Measurements from ENCODE around the gene ANKRD33.

- TF ChIP-seq POLR2A (IDR thresholded peaks at IDR 0.05), result no peak
- no peak for TF ChIP-seq CTCF (IDR thresholded peaks at IDR 0.05)
Measured at GRCh38 chr12:51851413-51852124, 36.3 kb upstream of the ANKRD33 start.

All from thyroid gland (tissue), 4 donors.